22Rv1 (cell line): ENCODE data around the gene PLA2G12A.

ENCODE experiments used
- CTCF ChIP-seq: fragments of 450-650 bp; IDR thresholded peaks from 2 replicates; pipeline ENCODE4 v1.5.1; 2017; ENCODE audit warnings: mild to moderate bottlenecking
- ZFX ChIP-seq: fragments of 450-650 bp; IDR thresholded peaks from 2 replicates; pipeline ENCODE4 v1.6.1; 2017; ENCODE audit warnings: antibody characterized with exemption, borderline replicate concordance

- no peak for TF ChIP-seq CTCF
- no peak for TF ChIP-seq ZFX
Observed at GRCh38 chr4:109675181-109675580, 54.7 kb downstream of the PLA2G12A start.
